Fibroblast of lung (primary cell): ENCODE results near the gene F2RL1. TPM values are rescaled to one million over a fixed set of nuclear protein-coding genes. Genes with fewer than 3 reads are reported as not detected.
"Not testable (repeated sequence)": the region's sequence is repeated elsewhere in the genome, so short reads cannot be mapped to it uniquely, and the experiment has no call there.

Experiments used
- DNase-seq, 2 donors: peaks; one replicate each; pipeline versions ENCODE4 v3.0.0 to v3.0.0-alpha.2; 2010; ENCODE audit warnings: low read depth in 2 of 2
- H2AFZ ChIP-seq: 2 replicates; pipeline ENCODE4 v1.5.1; 2012; ENCODE audit warnings: low read length, control low read depth, inconsistent platforms
- H3K27ac ChIP-seq: 2 replicates; pipeline ENCODE4 v1.5.1; 2011; ENCODE audit warnings: low read length, control low read depth; ENCODE audit not compliant: insufficient read depth
- H3K27me3 ChIP-seq: 2 replicates; pipeline ENCODE4 v1.5.1; 2011; ENCODE audit warnings: mild to moderate bottlenecking, low read length; ENCODE audit not compliant: control insufficient read depth, insufficient read depth
- H3K36me3 ChIP-seq: 2 replicates; pipeline ENCODE4 v1.5.1; 2011; ENCODE audit warnings: low read length; ENCODE audit not compliant: control insufficient read depth, insufficient read depth
- H3K4me1 ChIP-seq: 2 replicates; pipeline ENCODE4 v1.5.1; 2011; ENCODE audit warnings: low read length; ENCODE audit not compliant: control insufficient read depth, insufficient read depth; ENCODE audit errors: extremely low read depth
- H3K4me2 ChIP-seq: 2 replicates; pipeline ENCODE4 v1.5.1; 2011; ENCODE audit warnings: low read length, control low read depth; ENCODE audit not compliant: insufficient read depth; ENCODE audit errors: extremely low read depth
- H3K4me3 ChIP-seq, 4 experiments: fragments of 200-600 bp in 1 of 4; sonication (generic) in 1 of 4; replicated peaks in 1 of 4; 2 replicates each; pipeline ENCODE4 v1.5.1; 2011 to 2016; ENCODE audit warnings: low read length in 4 of 4, low read depth in 3 of 4, mild to moderate bottlenecking in 3 of 4, control low read depth in 2 of 4, inconsistent platforms in 1 of 4, mixed read lengths in 1 of 4; ENCODE audit not compliant: insufficient read depth in 1 of 4; ENCODE audit errors: control extremely low read depth in 1 of 4
- H3K79me2 ChIP-seq: 2 replicates; pipeline ENCODE4 v1.5.1; 2012; ENCODE audit warnings: mild to moderate bottlenecking, low read length, inconsistent platforms; ENCODE audit not compliant: control insufficient read depth, insufficient read depth
- H3K9ac ChIP-seq: 2 replicates; pipeline ENCODE4 v1.5.1; 2011; ENCODE audit warnings: mild to moderate bottlenecking, low read length, control low read depth; ENCODE audit not compliant: insufficient read depth
- H3K9me3 ChIP-seq: 2 replicates; pipeline ENCODE4 v1.5.1; 2012; ENCODE audit warnings: low read depth, low read length; ENCODE audit not compliant: control insufficient read depth, insufficient read depth
- H4K20me1 ChIP-seq: 2 replicates; pipeline ENCODE4 v1.5.1; 2011; ENCODE audit warnings: low read length; ENCODE audit not compliant: control insufficient read depth, insufficient read depth; ENCODE audit errors: extremely low read depth
- EZH2 ChIP-seq: IDR thresholded peaks from 2 replicates; pipeline ENCODE4 v1.5.1; 2012; ENCODE audit warnings: low read length, control low read depth, mild to moderate bottlenecking; ENCODE audit errors: missing control alignments
- polyA plus RNA-seq, 2 donors: library from polyadenylated mRNA; depleted of rRNA in 1 of 2; stranded (reverse) in 1 of 2; unstranded in 1 of 2; fragments of >200 nt; gene quantifications; 2 replicates each; pipeline ENCODE4 v1.2.1, GENCODE V29; 2011 to 2012; ENCODE audit warnings: missing spikeins in 1 of 2
- total RNA-seq: library from RNA; depleted of rRNA; stranded (reverse); fragments of >200 nt; gene quantifications from 2 replicates; pipeline ENCODE4 v1.2.1, GENCODE V29; 2014
- TF ChIP-seq, protein P1 (sequence below), 2 donors: IDR thresholded peaks in 1 of 2; conservative IDR thresholded peaks in 1 of 2; 1 replicate in 1 of 2; 2 replicates in 1 of 2; pipeline ENCODE4 v1.5.1; 2011 to 2012; ENCODE audit warnings: low read length in 2 of 2, control low read depth in 1 of 2, inconsistent platforms in 1 of 2, low read depth in 1 of 2, mild to moderate bottlenecking in 1 of 2

Gene F2RL1
- total and polyA plus RNA-seq, 2 donors (not counting 1 experiment from before 2014, with no cell fraction given): 12.4 to 25.1 TPM

- Histone ChIP-seq H4K20me1 (no peaks in the 10 kb centered on the region), H3K36me3 (no peaks in the 10 kb centered on the region), H3K9me3 (no peaks in the 10 kb centered on the region), H3K4me1 (no peaks in the 10 kb centered on the region), H3K4me2 (no peak overlapping the region), H3K9ac (no peak overlapping the region), H3K79me2 (no peaks in the 10 kb centered on the region), H3K27ac (no peak overlapping the region), H2AFZ (no peak overlapping the region), H3K27me3 (no peaks in the 10 kb centered on the region), H3K4me3 (peak overlapping the region in 3 of 4 experiments; percentile 3 to 86 (median 82))
- TF ChIP-seq, protein P1, sequence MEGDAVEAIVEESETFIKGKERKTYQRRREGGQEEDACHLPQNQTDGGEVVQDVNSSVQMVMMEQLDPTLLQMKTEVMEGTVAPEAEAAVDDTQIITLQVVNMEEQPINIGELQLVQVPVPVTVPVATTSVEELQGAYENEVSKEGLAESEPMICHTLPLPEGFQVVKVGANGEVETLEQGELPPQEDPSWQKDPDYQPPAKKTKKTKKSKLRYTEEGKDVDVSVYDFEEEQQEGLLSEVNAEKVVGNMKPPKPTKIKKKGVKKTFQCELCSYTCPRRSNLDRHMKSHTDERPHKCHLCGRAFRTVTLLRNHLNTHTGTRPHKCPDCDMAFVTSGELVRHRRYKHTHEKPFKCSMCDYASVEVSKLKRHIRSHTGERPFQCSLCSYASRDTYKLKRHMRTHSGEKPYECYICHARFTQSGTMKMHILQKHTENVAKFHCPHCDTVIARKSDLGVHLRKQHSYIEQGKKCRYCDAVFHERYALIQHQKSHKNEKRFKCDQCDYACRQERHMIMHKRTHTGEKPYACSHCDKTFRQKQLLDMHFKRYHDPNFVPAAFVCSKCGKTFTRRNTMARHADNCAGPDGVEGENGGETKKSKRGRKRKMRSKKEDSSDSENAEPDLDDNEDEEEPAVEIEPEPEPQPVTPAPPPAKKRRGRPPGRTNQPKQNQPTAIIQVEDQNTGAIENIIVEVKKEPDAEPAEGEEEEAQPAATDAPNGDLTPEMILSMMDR (conservative IDR thresholded peaks at IDR 0.05 in 1 of 2, IDR thresholded peaks at IDR 0.05 in 1 of 2; ENCODE audit: low read depth in 1 of 2, low read length in 2 of 2): no peak
- TF ChIP-seq EZH2: no peak
- DNase-seq: peak in 1 of 2 donors; percentile 24
These were observed 1.7 kb downstream of the F2RL1 start for GRCh38 chr5:76820526-76820890.

DNA sequence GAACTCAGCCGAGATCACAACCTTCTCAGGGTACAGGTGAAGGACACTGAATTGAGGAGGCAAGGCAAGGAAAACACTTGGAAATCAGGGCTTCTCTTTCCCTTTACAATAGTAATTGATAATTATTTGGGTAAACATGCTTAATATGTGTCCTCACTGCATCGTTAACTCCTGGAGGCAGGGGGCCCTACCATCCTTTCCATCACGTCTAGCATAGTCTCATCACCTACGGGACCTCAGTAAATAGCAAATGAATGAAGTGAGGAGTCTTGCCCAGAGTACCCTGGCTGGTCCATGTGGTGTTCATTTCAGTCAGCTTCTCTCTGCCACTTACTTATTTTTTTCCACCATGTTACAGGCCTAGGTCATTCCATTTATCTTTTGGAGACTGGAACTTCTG is 2.3 kb downstream of the F2RL1 start:
- Histone ChIP-seq H3K4me3 (peak overlapping the region in 1 of 4 experiments; percentile 13), H3K9me3 (no peaks in the 10 kb centered on the region), H4K20me1 (no peaks in the 10 kb centered on the region), H3K27ac (no peak overlapping the region), H2AFZ (no peak overlapping the region), H3K79me2 (no peaks in the 10 kb centered on the region), H3K9ac (no peak overlapping the region), H3K4me1 (no peaks in the 10 kb centered on the region), H3K27me3 (no peaks in the 10 kb centered on the region), H3K4me2 (no peak overlapping the region), H3K36me3 (no peaks in the 10 kb centered on the region)
- no peak for DNase-seq
- TF ChIP-seq, protein P1 (conservative IDR thresholded peaks at IDR 0.05 in 1 of 2, IDR thresholded peaks at IDR 0.05 in 1 of 2; ENCODE audit: low read depth in 1 of 2, low read length in 2 of 2): no peak
- no peak for TF ChIP-seq EZH2

DNA sequence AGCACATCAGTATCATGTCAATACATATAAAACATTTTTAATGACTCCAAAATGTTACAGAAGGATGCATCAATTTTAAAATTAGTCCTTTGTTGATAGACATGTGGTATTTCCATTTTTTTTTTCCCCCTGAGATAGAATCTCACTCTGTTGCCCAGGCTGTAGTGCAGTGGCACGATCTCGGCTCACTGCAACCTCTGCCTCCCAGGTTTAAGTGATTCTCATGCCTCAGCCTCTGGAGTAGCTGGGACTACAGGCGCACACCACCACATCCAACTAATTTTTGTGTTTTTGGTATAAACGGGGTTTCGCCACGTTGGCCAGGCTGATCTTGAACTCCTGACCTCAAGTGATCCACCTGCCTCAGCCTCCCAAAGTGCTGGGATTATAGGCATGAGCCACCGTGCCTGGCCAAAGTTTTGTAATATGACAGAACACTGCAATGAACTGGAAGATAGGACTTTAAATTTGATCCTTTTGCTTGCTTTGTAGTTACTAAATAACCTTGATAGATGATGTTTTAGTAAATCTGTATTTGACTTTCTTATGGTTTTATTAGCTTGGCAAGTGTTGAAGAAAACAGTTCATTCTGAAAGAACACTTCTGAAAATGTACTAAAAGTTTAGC is 3.4 kb downstream of the F2RL1 start:
- not testable (repeated sequence) for H3K27ac ChIP-seq, DNase-seq, H3K4me3 ChIP-seq, H3K27me3 ChIP-seq, H3K79me2 ChIP-seq, H3K4me1 ChIP-seq, H4K20me1 ChIP-seq, H3K4me2 ChIP-seq, H3K9me3 ChIP-seq, H2AFZ ChIP-seq, H3K36me3 ChIP-seq, H3K9ac ChIP-seq

DNA sequence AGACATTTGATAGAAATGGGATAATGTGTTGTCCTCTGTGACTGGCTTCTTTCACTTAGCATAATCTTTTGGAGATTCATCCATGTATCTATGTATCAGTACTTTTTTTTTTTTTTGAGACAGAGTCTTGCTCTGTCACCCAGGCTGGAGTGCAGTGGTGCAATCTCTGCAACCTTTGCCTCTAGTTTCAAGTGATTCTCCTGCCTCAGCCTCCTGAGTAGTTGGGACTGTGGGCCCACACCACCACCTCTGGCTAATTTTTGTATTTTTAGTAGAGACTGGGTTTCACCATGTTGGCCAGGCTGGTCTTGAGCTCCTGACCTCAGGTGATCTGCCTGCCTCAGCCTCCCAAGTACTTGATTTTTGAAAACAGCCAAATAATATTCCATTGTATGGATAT is 7.6 kb downstream of the F2RL1 start:
- not testable (repeated sequence) for H3K9ac ChIP-seq, H3K79me2 ChIP-seq, DNase-seq

More for the DNA sequence above, 7.6 kb downstream of the F2RL1 start:
- not testable (repeated sequence) for H3K4me2 ChIP-seq, H2AFZ ChIP-seq, H3K36me3 ChIP-seq, H3K27ac ChIP-seq, H3K27me3 ChIP-seq, H3K4me3 ChIP-seq, H3K9me3 ChIP-seq, H3K4me1 ChIP-seq, H4K20me1 ChIP-seq
